Stimulated activated CD8-positive, alpha-beta memory T cell treated with anti-CD3 and anti-CD28 coated beads, Interleukin-12 subunit alpha, Interleukin-12 subunit beta, amount 100 ng/mL, for 24 hours (primary cell): ENCODE data around the gene HOXC12.

ENCODE experiments used
- DNase-seq: peaks from one replicate; pipeline ENCODE4 v3.0.0-alpha.2; 2020; ENCODE audit errors: extremely low read depth

The HOXC12 gene

DNA sequence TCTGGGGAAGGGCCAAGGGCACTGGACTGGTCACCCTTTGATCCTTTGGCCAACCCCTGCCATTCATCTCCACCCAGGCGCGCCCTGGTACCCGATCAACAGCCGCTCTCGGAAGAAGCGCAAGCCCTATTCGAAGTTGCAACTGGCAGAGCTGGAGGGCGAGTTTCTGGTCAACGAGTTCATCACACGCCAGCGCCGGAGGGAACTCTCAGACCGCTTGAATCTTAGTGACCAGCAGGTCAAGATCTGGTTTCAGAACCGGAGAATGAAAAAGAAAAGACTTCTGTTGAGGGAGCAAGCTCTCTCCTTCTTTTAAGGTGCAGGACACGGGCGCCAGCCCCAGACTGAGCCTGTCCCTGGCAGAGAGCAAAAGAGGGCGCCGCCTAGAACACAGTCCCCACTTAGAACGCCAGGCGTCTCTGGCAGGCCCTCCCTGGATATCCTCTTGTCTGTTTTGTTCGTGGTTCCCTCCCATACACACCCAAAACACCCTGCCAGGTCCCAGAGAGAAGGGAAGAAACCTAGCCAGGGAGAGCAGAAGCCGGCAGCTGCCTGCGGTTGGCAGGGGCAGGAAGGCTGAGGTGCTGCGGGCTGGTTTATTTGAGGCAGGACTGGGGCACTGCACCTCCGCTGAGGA, 1.7 kb downstream of the HOXC12 start:
- DNase-seq: no peak

DNA sequence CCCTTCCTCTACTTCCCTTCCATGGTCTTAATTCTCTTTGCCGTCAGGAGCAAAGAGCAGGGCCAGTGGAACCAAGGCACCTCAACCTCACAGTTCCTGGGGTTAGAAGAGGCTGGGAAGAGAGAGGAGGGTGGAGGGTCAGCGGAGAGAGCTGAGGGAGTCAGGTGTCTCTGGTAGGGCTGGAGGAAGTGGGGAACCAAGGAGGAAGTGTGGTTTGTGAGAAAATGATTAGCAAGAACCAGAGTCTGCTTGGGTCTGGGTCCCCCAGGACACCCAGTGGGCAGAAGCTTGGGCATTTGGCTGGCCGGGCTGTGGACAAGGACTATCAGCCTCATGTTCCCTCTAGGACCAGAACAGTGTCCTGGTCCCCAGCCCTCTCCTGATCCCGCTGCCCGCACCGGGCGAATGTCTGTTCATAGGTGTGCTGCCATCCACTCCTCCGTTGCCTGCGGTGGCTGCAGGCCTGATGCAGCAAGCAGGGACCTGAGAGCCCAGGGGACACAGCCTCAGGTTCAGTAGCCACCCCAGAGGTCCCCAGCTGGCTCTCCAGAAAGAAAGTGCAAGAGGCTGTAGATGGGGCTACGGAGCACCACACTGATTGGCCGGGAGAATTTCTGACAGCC, 2.3 kb downstream of the HOXC12 start:
- DNase-seq: no peak

DNA sequence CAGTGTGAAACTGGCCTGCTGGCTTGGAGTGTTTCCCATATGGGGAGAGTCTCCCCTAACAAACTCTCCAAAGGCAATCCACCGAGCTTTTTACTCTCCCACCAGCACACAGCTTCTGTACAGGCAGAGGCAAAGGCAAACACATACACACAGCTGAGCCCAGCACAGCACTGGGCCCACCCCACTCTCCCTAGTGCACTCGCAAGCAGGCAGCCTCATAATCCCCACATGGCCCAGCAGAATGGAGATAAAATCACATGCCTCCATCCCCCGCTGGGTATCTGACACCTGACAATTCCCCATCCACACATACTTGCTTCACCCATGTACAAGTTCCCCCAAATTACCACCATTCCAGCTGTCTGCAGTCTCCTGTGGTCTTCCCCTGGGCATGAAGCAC, 3.4 kb downstream of the HOXC12 start:
- DNase-seq: no peak

DNA sequence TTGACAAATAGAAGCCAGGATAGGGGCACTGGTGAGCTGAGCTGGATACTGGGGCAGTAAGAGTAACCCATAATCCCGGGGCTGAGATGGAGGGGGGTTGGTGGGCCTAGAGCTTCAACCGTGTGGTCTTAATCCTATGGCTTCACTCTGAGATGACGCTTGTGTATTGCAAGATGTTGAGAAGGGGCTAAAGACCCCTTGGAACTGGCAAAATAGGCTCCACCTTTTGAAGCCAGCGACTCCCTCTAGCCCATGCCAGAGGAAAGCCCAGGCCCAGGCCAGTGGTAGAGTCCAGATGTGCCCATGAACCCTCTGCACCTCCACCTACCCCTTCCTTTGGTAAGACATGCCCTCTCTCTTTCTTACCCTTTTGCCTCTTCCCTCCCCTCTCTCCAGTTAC, 4.6 kb downstream of the HOXC12 start:
- DNase-seq: no peak

DNA sequence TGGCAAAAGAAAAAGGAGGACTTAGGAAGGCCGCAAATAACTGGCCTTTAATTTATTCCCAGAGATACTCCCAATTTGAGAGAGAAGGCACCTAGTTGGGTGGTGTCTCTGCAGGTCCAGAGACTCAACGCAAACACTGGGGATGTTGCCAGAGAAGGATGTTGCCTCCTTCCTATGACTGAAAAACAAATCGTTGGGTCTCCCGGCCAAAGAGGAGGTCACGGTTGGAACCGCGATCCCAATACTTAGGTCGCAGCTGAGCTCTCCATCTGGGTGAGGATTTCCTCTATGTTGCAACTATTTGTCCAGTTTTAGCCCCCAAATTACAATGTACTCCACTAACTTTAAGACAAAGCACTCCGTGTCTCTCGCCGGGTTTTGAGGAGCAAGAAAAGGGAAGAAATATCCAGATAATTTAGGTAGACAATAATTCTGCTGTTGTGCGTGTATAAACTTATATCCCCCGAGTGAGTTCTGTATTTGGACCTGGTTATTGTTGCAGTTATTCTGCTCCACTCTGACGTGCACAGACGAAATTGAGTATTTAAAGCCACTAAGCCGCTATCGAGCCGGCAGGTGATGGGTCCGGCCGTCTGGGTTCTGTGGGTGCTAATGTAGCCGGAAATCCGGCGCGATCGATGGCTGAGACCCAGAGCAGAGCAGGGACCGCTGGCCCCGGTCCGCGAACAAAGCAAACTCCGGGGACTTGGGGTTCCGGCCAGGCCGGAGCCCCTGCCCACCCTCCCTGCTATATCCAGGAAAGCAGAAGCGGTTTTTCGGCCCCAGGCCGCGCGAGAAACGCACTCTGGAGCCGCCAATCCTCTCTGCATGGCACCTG, 5.7 kb downstream of the HOXC12 start:
- no peak for DNase-seq

DNA sequence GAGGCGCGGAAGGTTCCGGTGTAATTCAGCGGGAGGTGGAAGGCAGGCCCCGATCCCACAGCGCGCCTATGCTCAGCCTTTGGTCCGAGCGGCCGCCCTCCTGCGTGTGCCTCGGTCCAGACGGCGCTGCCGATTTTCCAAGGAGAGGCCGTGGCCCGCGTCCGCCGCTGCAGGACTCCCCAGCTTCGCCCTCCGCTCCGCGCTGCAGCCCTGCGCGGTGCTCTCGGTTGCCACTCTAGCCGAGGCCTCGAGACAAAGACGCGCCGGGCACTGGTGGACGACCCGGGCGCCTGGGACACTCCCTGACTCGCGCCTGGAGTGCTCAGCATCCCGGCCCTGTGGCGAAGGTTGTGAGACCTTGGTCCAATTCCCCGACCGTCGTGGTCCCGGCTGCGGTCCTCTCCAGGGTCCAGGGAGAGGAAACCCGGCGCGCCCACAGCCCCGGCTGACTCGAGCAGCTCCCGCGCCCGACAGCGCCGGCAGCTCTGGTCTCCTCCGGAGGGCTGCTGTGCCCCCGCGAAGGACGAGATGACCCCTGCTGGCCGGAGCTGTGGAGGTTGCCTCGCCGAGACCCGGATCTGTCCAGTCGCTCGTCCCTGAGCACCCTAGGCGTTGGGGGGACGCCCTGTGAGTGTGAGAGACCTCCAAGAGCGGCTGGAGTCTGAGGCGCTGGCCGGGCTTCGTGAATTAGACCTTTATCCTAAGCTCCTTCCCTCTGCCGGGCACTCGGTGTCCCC, 6.5 kb downstream of the HOXC12 start:
- no peak for DNase-seq

DNA sequence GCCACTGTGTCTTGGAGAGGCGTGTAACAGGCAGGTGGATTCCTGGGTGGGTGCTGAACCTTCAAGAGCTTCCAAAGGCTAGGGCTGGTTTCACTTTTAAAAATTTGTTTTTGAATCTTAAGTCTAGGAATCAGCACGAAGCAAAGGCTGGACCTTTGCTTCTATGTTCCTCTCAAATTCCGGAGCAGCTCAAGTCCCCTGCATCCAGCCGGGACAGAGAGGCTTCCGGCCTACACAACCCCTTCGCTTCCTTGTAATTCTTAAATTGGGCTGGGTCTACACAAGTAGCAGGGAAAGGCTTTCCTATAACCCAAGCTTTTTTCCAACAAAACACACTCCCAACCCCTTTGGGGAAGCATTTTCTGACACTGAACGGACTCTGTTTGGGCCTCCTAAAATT, 8.3 kb downstream of the HOXC12 start:
- no peak for DNase-seq

DNA sequence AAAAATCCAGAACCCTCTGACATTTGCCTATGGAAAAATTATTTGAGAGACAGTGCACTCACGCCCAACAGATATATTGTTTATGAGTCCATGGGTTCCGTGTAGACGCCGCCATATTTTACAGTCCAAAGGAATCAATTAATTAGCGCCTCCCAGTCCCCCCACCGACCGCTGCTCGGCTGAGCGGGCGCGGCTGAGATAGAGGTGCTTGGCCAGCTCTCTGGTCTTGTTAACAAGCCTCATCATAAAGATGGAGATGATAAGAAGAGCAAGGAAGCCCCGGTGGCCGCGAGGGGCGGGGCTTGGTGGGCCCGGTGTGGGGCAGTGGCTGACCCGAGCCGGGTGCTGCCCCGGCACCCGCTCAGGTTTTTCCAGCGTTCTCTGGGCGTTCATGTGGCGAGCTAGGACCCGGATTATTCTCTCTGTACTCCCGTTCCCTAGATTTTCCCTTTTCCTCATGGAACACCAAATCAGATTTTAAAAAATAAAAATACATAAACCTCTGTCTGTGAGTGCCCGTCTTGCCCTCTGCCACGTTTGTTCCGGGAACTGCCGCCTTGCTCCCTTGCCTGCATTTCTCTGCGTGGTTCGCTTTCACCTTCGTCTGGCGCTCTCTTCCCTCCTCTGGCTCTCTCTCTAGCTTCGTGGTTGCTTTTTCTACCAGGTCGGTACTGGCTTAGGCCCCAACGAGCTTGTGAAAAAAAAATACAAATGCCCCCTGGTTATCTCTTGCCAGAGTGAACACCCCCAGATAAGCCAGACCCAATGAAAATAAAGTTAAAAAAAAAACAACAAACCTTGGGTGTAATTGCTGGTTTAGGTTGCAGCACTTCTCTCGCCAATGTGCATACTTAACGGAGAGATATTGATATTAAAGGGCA, 9.0 kb downstream of the HOXC12 start:
- DNase-seq: no peak

DNA sequence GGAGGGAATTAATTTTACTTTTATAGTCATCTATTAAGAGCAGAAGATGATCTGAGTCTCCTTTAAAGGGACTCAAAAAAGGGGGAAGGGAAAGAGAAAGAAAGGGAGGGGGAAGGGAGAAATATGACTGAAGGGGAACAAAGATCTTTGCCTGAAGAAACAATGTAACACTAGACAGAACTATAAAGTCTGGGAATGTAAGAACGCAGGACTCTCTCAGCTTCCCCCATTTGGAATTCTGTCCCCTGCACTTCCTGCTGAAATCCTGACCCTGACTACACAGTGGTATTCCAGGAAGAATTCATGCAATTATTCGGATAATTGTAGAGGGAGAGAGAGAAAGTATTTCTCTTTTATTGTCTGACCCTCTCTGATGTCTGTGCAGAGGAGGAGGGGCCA, 9.6 kb downstream of the HOXC12 start:
- no peak for DNase-seq

DNA sequence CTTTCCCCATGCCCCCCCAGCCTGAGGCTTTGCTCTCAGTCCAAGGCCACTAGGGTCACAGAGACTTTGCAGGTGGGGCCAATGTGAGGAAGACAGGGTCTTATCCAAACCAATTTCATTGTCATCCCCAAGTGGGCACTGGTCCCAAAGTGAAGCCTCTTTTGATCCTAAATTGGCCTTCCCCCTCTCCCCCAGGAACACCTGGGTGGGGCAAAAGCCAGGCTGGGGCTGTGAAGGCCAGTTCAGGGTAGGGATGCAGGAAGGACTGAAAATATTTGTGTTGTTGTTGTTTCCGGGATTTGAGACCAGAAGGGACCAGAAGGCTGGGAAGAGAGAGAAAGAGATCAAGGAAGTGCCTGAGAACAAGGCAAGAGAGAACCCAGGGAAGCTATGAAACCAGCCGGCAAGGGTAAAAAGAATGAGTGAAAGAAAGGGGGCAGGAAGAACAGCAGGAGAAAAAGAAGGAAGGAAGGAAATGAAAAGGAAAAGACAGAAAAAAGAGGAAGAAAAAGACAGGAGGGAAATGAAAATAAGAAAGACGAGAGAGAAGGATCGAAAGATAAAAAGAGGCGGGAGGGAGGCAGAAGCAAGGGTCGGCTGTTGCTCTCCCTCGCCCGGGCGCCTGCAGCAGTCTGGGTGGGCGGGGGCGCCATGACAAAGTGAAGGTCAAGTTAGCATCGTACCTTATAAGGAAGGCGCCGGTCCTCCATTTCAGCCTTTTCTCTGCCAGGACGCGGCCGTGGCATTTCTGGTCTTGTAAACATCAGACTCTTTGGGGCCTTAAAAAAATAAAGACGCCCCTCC, 10.8 kb downstream of the HOXC12 start:
- DNase-seq: no peak

DNA sequence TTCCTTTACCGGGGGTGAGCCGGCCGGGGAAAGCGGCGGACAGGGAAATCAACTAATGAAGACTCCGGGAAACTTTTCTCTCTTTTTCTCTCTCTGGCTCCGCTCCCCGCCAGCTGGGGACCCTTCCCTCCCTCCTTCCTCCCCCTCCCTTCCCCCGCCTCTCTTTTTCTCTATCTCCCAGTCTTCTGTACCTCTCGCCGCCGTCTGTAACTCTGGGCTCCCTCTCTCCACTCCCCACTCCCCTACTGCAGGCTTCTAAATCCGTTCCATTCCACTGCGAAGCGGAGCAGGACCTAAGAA, 11.3 kb downstream of the HOXC12 start:
- DNase-seq: no peak

DNA sequence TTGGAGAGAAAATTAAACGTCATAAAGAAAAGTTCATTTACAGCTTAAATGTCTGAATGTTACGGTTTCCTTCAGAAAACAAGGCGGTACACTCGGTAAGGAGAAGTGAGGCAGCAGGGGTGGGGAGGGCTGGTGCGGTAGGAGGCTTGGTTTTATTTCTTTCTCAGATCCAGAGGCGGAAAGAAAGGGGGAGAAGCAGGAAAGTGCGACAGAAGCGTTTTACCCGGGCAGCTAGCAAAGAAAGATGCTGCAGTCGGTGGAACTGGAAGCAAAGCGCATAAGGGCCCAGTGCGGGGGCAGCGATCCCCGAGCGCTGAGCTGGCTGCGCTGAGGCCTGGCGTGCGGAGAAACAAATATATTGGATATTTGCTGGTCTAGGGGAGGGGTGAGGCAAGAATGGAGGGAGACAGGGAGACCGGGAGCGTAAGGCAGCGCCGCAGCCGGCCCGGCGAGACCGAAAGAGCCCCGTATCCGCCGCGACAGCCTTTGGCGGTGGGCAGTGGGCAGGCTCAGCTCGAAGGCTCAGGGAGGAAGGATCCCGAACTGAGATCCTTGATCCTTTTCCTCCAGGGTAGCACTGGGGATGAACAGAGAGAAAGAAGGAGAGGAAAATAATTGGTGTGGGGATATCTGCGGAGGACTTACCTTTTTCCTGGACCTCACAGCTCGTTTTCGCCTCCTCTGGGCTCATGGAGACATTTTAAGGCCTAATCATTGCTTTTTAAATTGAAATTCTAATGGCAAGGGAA, 11.9 kb downstream of the HOXC12 start:
- DNase-seq: no peak

DNA sequence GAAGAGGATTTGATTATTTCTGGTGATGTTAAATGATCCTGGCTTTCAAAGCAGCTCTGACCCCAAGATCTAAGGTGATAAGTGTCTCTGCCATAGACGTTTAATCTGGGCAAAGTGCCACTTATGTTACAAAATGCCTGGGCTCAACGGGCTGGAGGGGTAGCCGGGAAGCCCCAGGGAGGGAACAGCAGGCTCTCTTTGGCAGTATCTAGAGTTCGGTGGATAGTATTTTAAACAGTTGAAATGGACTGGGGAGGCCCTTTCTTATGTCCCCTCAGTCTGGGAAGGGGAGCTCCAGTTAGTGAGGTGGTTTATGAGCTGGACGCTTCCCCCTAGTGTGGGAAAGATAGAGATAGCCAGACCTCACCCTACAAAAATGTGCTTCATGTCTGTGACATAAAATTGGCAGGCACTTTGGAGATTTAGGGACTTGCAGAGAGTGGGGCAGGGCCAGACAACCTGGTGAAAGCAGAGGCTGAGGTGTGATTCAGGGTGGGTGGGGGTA, 12.8 kb downstream of the HOXC12 start:
- no peak for DNase-seq

DNA sequence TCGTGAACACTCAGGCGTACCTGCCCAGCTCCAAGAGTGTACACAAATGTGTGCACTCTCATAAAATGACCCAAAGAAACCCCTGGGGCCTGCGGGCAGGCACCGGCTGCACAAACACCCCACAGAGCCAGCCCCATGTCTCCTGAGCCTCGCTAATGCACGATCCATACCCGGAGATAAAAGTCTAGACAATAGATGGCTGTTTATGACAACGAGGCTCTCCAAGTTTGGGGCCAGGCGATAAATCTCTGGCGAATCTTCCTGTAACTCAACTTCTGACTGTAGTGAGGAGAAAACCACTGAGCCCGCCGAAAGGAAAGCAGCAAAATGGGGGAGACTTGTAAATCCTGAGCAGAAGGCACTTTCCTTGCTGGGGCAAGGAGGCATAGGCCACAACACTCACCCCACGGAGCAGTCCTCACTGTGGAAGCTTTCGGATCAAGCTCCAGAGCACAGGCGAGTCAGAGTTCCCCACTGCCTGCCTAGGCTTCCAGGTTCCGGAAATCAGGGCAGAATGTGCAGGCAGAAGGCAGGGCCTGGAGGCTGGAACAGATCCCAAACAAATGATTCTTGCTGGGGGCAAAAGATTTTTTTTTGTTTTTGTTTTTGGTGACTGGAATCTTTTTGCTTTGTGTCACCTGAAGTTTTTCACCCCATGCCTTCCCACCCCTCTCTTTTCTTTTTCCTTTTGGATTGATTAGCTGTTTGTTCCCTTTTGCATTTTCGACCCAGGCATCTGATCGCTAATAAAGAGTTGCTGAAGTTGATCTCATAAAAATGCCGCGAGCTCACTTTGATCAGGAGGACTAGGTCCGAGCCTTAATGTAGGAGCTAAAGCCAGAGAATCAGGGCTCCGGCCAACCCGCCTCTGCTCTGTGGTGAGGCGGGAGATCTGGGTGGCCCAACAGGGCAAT, 13.8 kb downstream of the HOXC12 start:
- no peak for DNase-seq

DNA sequence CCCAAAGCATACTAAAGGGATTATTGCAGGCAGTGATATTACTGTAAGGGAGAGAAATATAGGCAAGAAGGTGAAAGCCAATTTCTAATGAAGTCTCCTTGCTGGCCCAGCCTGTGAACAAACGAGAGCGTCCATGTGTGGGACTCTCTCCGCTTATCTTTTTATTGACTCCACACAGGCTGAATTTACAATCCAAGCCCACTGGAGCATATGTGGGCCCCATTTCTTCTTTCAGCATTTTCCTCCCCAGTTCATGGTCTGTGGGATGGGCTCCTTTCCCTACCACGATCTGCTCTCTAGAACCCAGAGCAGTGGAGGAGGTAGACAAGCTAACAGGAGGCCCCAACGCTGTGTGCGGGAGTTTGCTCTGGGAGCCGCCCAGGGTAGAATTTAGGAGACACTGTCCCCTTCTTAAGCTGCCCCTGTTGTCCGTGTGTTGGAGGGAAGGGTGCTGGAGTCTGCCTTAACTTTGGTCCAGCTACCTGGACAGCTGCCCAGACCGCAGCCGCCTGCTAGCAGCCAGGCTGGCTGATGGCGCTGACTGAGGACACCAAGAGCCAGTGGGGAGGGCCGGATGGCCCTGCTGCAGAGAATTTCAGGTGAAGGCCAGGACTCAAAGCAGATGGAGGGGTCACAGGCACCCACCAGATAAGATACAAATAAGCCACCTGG, 15.0 kb downstream of the HOXC12 start:
- DNase-seq: no peak

DNA sequence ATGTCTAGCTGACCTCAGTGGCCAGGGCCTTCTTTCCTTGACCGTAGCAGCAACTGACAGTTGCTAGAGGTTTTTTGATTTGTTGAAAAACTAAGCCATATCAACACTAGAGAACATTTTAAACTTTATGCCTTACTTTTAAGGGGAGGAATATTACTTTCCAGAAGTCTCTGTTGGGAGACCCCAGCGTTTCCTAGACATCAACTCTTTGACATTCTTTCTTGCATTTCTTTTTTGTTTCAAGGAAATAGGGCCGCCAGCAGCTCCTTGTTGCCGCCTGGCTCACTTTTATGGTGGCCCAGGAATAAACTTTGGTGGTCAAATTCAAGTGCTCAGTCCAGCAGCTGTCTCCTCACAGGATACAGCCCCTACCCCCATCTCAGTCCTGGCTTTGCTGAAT, 15.7 kb downstream of the HOXC12 start:
- DNase-seq: no peak

DNA sequence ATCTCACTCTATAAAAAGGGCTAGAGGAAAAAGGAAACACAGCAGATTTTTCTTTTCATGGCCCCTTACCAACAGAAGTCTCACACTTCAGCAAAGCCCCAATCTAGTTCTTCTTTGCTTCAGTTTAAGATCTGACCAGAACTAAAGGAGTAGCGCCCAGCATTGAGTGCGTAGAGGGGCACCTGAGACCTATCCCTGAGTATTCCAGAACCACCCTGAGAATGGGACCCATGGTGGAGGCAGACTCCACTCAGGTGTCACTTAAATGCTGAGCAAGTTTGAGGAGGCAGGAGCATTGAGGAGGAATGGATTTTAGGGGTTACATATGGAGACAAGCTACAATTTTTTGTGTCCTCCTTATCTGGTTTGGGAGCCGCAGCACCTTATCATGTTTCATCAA, 16.4 kb downstream of the HOXC12 start:
- no peak for DNase-seq

DNA sequence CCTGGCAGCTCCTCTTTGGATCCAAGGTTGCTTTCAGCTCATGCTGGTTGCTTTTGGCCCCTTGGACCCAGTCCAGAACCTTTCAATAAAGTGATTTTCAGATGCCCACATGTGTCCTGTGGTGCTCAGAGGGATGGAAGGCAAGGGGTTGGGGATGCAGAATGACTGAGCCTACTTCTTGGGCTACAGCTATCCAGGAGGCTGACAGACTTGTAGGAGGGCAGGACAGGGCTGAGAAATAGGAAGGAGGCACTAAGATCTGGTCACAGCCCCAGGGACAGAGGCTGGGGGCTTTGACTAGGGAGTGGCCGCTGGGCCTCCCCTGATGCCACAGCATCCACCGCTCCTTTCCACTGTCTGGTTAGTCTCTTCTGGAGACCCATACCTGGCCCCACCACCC, 17.0 kb downstream of the HOXC12 start:
- no peak for DNase-seq
